Uterus (tissue), 2 donors: ENCODE data around the gene KRTAP1-1.

Source experiments
- CTCF ChIP-seq, 4 experiments: fragments of 200-600 bp in 2 of 4; fragments of 450-650 bp in 2 of 4; sonication (generic) in 2 of 4; IDR thresholded peaks; one replicate each; pipeline ENCODE4 v1.5.1; 2016 to 2019; ENCODE audit warnings: antibody characterized with exemption in 4 of 4, mild to moderate bottlenecking in 2 of 4, moderate library complexity in 1 of 4
- POLR2A ChIP-seq, 2 donors: fragments of 450-650 bp; IDR thresholded peaks; one replicate each; pipeline ENCODE4 v1.6.1; 2016; ENCODE audit warnings: antibody characterized with exemption in 2 of 2, mild to moderate bottlenecking in 1 of 2, moderate library complexity in 1 of 2

- TF ChIP-seq POLR2A (IDR thresholded peaks at IDR 0.05) (no peak), CTCF (IDR thresholded peaks at IDR 0.05) (no peak)
Measured at GRCh38 chr17:41024697-41025096, 16.6 kb downstream of the KRTAP1-1 start.
